Kidney (tissue), 14 donors: ENCODE data around the gene MRM1. TPM values are rescaled to one million over a fixed set of nuclear protein-coding genes. Genes with fewer than 3 reads are reported as not detected.

Experiments used
- DNase-seq, 5 donors: peaks; one replicate each; pipeline ENCODE4 v3.0.0-alpha.2; 2013 to 2020
- FAIRE-seq: peaks from 2 replicates; lab custom pipeline; 2012; peaks lifted over from hg19 to GRCh38; lab: Jason Lieb, UNC
- H3K27ac ChIP-seq, 2 donors: one replicate each; pipeline ENCODE4 v1.7.0; 2013; ENCODE audit warnings: low read depth in 2 of 2, low read length in 2 of 2, inconsistent platforms in 1 of 2
- H3K27me3 ChIP-seq: one replicate; pipeline ENCODE4 v1.7.1; 2013; ENCODE audit warnings: low read length, inconsistent platforms; ENCODE audit not compliant: control insufficient read depth, insufficient read depth
- H3K36me3 ChIP-seq, 3 donors: one replicate each; pipeline versions ENCODE4 v1.7.0 to v1.7.1; 2013; ENCODE audit warnings: low read length in 3 of 3, control low read depth in 1 of 3, inconsistent platforms in 1 of 3; ENCODE audit not compliant: insufficient read depth in 3 of 3, control insufficient read depth in 2 of 3
- H3K4me1 ChIP-seq, 3 donors: one replicate each; pipeline versions ENCODE4 v1.7.0 to v1.7.1; 2013; ENCODE audit warnings: low read length in 3 of 3, inconsistent platforms in 1 of 3, low read depth in 1 of 3; ENCODE audit not compliant: control insufficient read depth in 2 of 3, insufficient read depth in 2 of 3
- H3K4me3 ChIP-seq, 3 donors: one replicate each; pipeline versions ENCODE4 v1.7.0 to v1.8.1; 2013; ENCODE audit warnings: low read length in 3 of 3, control low read depth in 1 of 3, inconsistent platforms in 1 of 3
- H3K9ac ChIP-seq, 3 donors: one replicate each; pipeline versions ENCODE4 v1.7.0 to v1.7.1; 2013; ENCODE audit warnings: low read length in 3 of 3, control low read depth in 1 of 3, inconsistent platforms in 1 of 3
- H3K9me3 ChIP-seq, 3 donors: one replicate each; pipeline versions ENCODE4 v1.7.0 to v1.7.1; 2013; ENCODE audit warnings: low read length in 3 of 3, control low read depth in 1 of 3, inconsistent platforms in 1 of 3; ENCODE audit not compliant: control insufficient read depth in 2 of 3, insufficient read depth in 1 of 3
- CTCF ChIP-seq: IDR thresholded peaks from 3 replicates; pipeline ENCODE4 v1.5.1; 2012; ENCODE audit warnings: mild to moderate bottlenecking, moderate library complexity, borderline replicate concordance; ENCODE audit not compliant: insufficient read depth; ENCODE audit errors: extremely low read depth
- intact Hi-C: fragments of 100-400 bp; cut with DNase I; formaldehyde crosslinking; loops from one replicate; pipeline ENCODE4 v1.11.1; 2022
- polyA plus RNA-seq: library from polyadenylated mRNA; stranded (reverse); fragments of 350-450 nt; fragmentation: Illumina TruSeq; extraction: RNeasy Lipid Tissue Mini Kit (QIAGEN cat#74804); gene quantifications from one replicate; pipeline ENCODE4 v1.2.3, GENCODE V29; 2014; ENCODE audit warnings: low read depth, low replicate concordance; ENCODE audit not compliant: insufficient read depth
- total RNA-seq: library from RNA; stranded (reverse); fragmentation: NEBNext Ultra II Directional; extraction: Animal tissue kit (Norgen Biotek cat#: 25700); gene quantifications from one replicate; pipeline ENCODE4 v1.2.1, GENCODE V29; 2021
- donor health status: control.
- donor health status: control.
- donor health status: control.
- donor health status: control.
- donor health status: control.
- donor health status: DM: yes; HTN: yes; CAD: no.
- donor health status: Normal renal cell carcinoma (clear cell type).

The MRM1 gene
- total and polyA plus RNA-seq, 2 donors from 2014 or later, result 8.3 to 12.4 TPM

GRCh38 chr17:36616061-36617029 is 15.0 kb downstream of the MRM1 start:
- H3K9me3 ChIP-seq, result no peaks in the 10 kb centered on the region
- no peaks in the 10 kb centered on the region for H3K27me3 ChIP-seq
- H3K4me1 ChIP-seq, result no peaks in the 10 kb centered on the region
- no peak overlapping the region for H3K4me3 ChIP-seq
- H3K36me3 ChIP-seq, result no peaks in the 10 kb centered on the region
- TF ChIP-seq CTCF, result no peak
- intact Hi-C loops, result no loop called here
- H3K27ac ChIP-seq, result no peak overlapping the region
- FAIRE-seq, result no peak
- no peak overlapping the region for H3K9ac ChIP-seq
- no peak for DNase-seq

GRCh38 chr17:36617773-36618172 is 16.4 kb downstream of the MRM1 start:
- DNase-seq (no peak), FAIRE-seq (no peak)
- Histone ChIP-seq H3K27me3 (no peaks in the 10 kb centered on the region), H3K27ac (no peak overlapping the region), H3K9ac (no peak overlapping the region), H3K36me3 (no peaks in the 10 kb centered on the region), H3K4me1 (no peaks in the 10 kb centered on the region), H3K9me3 (no peaks in the 10 kb centered on the region), H3K4me3 (no peak overlapping the region)
- TF ChIP-seq CTCF, result no peak
- intact Hi-C loops, result no loop called here

GRCh38 chr17:36623281-36623680 is 21.9 kb downstream of the MRM1 start:
- no peaks in the 10 kb centered on the region for H3K36me3 ChIP-seq
- FAIRE-seq (no peak), DNase-seq (no peak)
- no peaks in the 10 kb centered on the region for H3K4me1 ChIP-seq
- no peak overlapping the region for H3K9ac ChIP-seq
- no peak overlapping the region for H3K27ac ChIP-seq
- intact Hi-C loops, result loop anchor here (10.0 kb wide), 1 partner anchor 432 kb away; no protein-coding TSS in a partner anchor
- no peak for TF ChIP-seq CTCF
- H3K9me3 ChIP-seq, result no peaks in the 10 kb centered on the region
- H3K27me3 ChIP-seq, result no peaks in the 10 kb centered on the region
- H3K4me3 ChIP-seq, result no peak overlapping the region
